ENCODE measurements around the gene ZNF831. TPM values are rescaled to one million over a fixed set of nuclear protein-coding genes. Genes with fewer than 3 reads are reported as not detected.

Gene ZNF831
- total RNA-seq, 4 donors from 2014 or later: under 0.01 to 1.8 (median 0.87) TPM

GRCh38 chr20:59205044-59205443 is 41.4 kb downstream of the ZNF831 start:
- Histone ChIP-seq H3K4me1 (no peaks in the 10 kb centered on the region), H3K4me3 (no peak overlapping the region), H3K9me3 (peaks cover 0 to 2% (median 0%) of the 10 kb centered on the region in 4 donors), H3K27ac (no peak overlapping the region), H3K27me3 (peaks cover 0 to 20% of the 10 kb centered on the region in 2 donors), H3K36me3 (no peaks in the 10 kb centered on the region)
- DNase-seq (ENCODE audit: low spot score in 2 of 2): no peak
- WGBS, 2 donors: 61% methylated on average over 6 of the region's 6 CpGs
- TF ChIP-seq EP300 (IDR thresholded peaks at IDR 0.05) (no peak), CTCF (IDR thresholded peaks at IDR 0.05) (no peak), POLR2A (IDR thresholded peaks at IDR 0.05) (no peak)

GRCh38 chr20:59207235-59207634 is 43.6 kb downstream of the ZNF831 start:
- Histone ChIP-seq H3K9me3 (no peaks in the 10 kb centered on the region), H3K36me3 (no peaks in the 10 kb centered on the region), H3K4me1 (no peaks in the 10 kb centered on the region), H3K27me3 (peaks cover 0 to 23% of the 10 kb centered on the region in 2 donors), H3K27ac (no peak overlapping the region), H3K4me3 (no peak overlapping the region)
- TF ChIP-seq CTCF (IDR thresholded peaks at IDR 0.05) (no peak), EP300 (IDR thresholded peaks at IDR 0.05) (no peak), POLR2A (IDR thresholded peaks at IDR 0.05) (no peak)
- no peak for DNase-seq (ENCODE audit: low spot score in 2 of 2)
- WGBS, 2 donors: 73 to 84% methylated on average over 2 of the region's 2 CpGs

- H3K4me3 ChIP-seq: no peak overlapping the region
- no peaks in the 10 kb centered on the region for H3K36me3 ChIP-seq
- TF ChIP-seq EP300 (IDR thresholded peaks at IDR 0.05) (no peak), POLR2A (IDR thresholded peaks at IDR 0.05) (no peak), CTCF (IDR thresholded peaks at IDR 0.05) (peak in 4 of 5 experiments; percentile 5 to 55 (median 28))
- peaks cover 0 to 23% of the 10 kb centered on the region in 2 donors for H3K27me3 ChIP-seq
- H3K9me3 ChIP-seq: no peaks in the 10 kb centered on the region
- no peak overlapping the region for H3K27ac ChIP-seq
- DNase-seq (ENCODE audit: low spot score in 2 of 2): no peak
- H3K4me1 ChIP-seq: no peaks in the 10 kb centered on the region
- WGBS, 2 donors: 83 to 88% methylated on average over 2 of the region's 2 CpGs
Measured at GRCh38 chr20:59207742-59208357, 44.2 kb downstream of the ZNF831 start.

- no peak overlapping the region for H3K4me3 ChIP-seq
- DNase-seq (ENCODE audit: low spot score in 2 of 2): no peak
- no peaks in the 10 kb centered on the region for H3K9me3 ChIP-seq
- peaks cover 0 to 14% of the 10 kb centered on the region in 2 donors for H3K27me3 ChIP-seq
- no peak for TF ChIP-seq CTCF (IDR thresholded peaks at IDR 0.05)
- no peak for TF ChIP-seq POLR2A (IDR thresholded peaks at IDR 0.05)
- no peak for TF ChIP-seq EP300 (IDR thresholded peaks at IDR 0.05)
- no peaks in the 10 kb centered on the region for H3K4me1 ChIP-seq
- H3K27ac ChIP-seq: no peak overlapping the region
- WGBS, 2 donors: 80 to 92% methylated on average over 10 to 11 of the region's 11 CpGs
- no peaks in the 10 kb centered on the region for H3K36me3 ChIP-seq
Measured at GRCh38 chr20:59210186-59210585, 46.6 kb downstream of the ZNF831 start.

GRCh38 chr20:59211208-59211765 is 47.7 kb downstream of the ZNF831 start:
- no peak for TF ChIP-seq POLR2A (IDR thresholded peaks at IDR 0.05)
- no peak for TF ChIP-seq CTCF (IDR thresholded peaks at IDR 0.05)
- no peak for TF ChIP-seq EP300 (IDR thresholded peaks at IDR 0.05)
- no peaks in the 10 kb centered on the region for H3K4me1 ChIP-seq
- 49 to 51% methylated on average over 7 of the region's 7 CpGs for WGBS, 2 donors
- peaks cover 0 to 9% of the 10 kb centered on the region in 2 donors for H3K27me3 ChIP-seq
- DNase-seq (ENCODE audit: low spot score in 2 of 2): no peak
- no peak overlapping the region for H3K27ac ChIP-seq
- no peaks in the 10 kb centered on the region for H3K36me3 ChIP-seq
- no peak overlapping the region for H3K4me3 ChIP-seq
- H3K9me3 ChIP-seq: no peaks in the 10 kb centered on the region

Data from tibial nerve (tissue), 4 donors.